ENCODE measurements around the gene PLD6. TPM values are rescaled to one million over a fixed set of nuclear protein-coding genes. Genes with fewer than 3 reads are reported as not detected.

Gene PLD6
- total RNA-seq, 4 donors from 2014 or later, result 1.6 to 3.5 TPM; not detected in 2

DNA sequence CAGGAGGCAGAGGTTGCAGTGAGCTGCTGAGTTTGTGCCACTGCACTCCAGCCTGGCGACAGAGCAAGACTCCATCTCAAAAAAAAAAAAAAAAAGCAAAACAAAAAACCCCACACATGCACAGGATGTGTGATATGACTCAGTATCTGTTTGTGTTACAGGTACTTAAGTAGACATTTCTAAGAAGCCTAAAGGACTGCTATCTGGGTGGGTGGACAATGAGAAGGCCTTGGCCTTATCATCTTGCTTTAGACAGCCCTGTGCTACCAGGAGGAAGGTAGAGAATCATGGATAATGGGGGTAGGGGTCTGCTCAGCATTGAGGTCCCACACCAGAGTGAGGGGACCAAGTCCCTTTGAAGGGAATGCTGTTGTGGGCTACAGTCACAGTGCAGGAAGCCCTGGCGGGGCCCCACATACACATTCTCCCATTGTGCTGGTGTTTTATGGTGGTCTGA lies 26.7 kb downstream of the PLD6 start:
- no peak for DNase-seq
- no peaks in the 10 kb centered on the region for H3K27me3 ChIP-seq
- H3K36me3 ChIP-seq, result peaks cover 0 to 96% (median 0%) of the 10 kb centered on the region in 3 donors
- TF ChIP-seq, protein P1, sequence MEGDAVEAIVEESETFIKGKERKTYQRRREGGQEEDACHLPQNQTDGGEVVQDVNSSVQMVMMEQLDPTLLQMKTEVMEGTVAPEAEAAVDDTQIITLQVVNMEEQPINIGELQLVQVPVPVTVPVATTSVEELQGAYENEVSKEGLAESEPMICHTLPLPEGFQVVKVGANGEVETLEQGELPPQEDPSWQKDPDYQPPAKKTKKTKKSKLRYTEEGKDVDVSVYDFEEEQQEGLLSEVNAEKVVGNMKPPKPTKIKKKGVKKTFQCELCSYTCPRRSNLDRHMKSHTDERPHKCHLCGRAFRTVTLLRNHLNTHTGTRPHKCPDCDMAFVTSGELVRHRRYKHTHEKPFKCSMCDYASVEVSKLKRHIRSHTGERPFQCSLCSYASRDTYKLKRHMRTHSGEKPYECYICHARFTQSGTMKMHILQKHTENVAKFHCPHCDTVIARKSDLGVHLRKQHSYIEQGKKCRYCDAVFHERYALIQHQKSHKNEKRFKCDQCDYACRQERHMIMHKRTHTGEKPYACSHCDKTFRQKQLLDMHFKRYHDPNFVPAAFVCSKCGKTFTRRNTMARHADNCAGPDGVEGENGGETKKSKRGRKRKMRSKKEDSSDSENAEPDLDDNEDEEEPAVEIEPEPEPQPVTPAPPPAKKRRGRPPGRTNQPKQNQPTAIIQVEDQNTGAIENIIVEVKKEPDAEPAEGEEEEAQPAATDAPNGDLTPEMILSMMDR (IDR thresholded peaks at IDR 0.05), result no peak
- TF ChIP-seq POLR2A (IDR thresholded peaks at IDR 0.05), result no peak
- peak overlapping the region; percentile 10 to 55 (median 49) for H3K27ac ChIP-seq
- H3K4me3 ChIP-seq, result no peak overlapping the region
- H3K9me3 ChIP-seq, result no peaks in the 10 kb centered on the region
- H3K4me1 ChIP-seq, result peaks cover 0 to 17% (median 4%) of the 10 kb centered on the region in 4 donors

DNA sequence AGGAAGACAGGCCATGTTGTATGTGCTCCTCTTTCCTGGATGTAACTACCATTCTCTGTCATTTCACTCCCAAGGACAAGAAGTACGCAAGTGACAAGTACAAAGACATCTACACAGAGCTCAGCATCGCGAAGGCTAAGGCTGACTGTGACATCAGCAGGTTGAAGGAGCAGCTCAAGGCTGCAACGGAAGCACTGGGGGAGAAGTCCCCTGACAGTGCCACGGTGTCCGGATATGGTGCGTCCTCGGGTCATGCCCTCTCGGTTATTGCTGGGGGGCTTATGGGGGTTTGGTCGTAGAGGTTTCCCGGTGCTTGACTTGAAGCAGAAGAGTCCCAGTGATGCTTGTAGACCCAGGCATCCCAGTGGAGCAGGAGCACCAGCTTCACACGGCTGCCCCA lies 29.0 kb downstream of the PLD6 start:
- Histone ChIP-seq H3K9me3 (no peaks in the 10 kb centered on the region), H3K4me1 (peaks cover 0 to 14% (median under 1%) of the 10 kb centered on the region in 4 donors), H3K4me3 (no peak overlapping the region), H3K27me3 (no peaks in the 10 kb centered on the region), H3K36me3 (peaks cover 0 to 99% (median 0%) of the 10 kb centered on the region in 3 donors), H3K27ac (peak overlapping the region in 1 of 4 donors; percentile 4)
- DNase-seq, result no peak
- no peak for TF ChIP-seq POLR2A (IDR thresholded peaks at IDR 0.05)
- TF ChIP-seq, protein P1 (IDR thresholded peaks at IDR 0.05), result no peak

DNA sequence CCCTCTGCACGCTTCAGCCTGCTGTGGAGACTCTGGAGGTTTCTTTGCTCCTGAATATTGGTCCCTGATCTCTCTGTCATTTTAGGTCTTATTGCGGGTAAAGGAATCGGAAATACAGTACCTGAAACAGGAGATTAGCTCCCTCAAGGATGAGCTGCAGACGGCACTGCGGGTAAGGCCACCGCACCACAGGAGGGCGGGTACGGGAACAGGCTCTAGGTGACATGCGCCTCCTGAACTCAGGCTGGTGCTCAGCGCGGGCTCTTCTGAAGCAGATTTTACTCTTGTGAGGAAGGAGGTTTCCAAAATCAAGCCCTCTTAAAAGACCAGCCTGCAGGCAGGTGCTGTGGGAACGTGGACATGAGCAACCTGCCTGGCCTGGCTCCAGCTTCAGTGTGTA lies 29.8 kb downstream of the PLD6 start:
- Histone ChIP-seq H3K4me1 (peaks cover 0 to 5% (median 0%) of the 10 kb centered on the region in 4 donors), H3K36me3 (peaks cover 0 to 96% (median 0%) of the 10 kb centered on the region in 3 donors)

GRCh38 chr17:17175917-17176316 lies 30.2 kb downstream of the PLD6 start:
- TF ChIP-seq POLR2A (IDR thresholded peaks at IDR 0.05), result no peak
- TF ChIP-seq, protein P1 (IDR thresholded peaks at IDR 0.05), result no peak
- H3K27ac ChIP-seq, result peak overlapping the region in 1 of 4 donors; percentile 46
- DNase-seq, result peak in 2 of 3 donors; percentile 62 to 69
- H3K4me3 ChIP-seq, result no peak overlapping the region
- no peaks in the 10 kb centered on the region for H3K27me3 ChIP-seq
- peaks cover 0 to 4% (median 0%) of the 10 kb centered on the region in 4 donors for H3K4me1 ChIP-seq
- peaks cover 0 to 97% (median 0%) of the 10 kb centered on the region in 3 donors for H3K36me3 ChIP-seq
- H3K9me3 ChIP-seq, result no peaks in the 10 kb centered on the region

More for the DNA sequence above, 29.8 kb downstream of the PLD6 start:
- TF ChIP-seq POLR2A (IDR thresholded peaks at IDR 0.05), result no peak
- TF ChIP-seq, protein P1 (IDR thresholded peaks at IDR 0.05), result no peak
- Histone ChIP-seq H3K27me3 (no peaks in the 10 kb centered on the region), H3K4me3 (no peak overlapping the region), H3K9me3 (no peaks in the 10 kb centered on the region), H3K27ac (peak overlapping the region in 3 of 4 donors; percentile 4 to 46 (median 46))
- DNase-seq, result no peak

DNA sequence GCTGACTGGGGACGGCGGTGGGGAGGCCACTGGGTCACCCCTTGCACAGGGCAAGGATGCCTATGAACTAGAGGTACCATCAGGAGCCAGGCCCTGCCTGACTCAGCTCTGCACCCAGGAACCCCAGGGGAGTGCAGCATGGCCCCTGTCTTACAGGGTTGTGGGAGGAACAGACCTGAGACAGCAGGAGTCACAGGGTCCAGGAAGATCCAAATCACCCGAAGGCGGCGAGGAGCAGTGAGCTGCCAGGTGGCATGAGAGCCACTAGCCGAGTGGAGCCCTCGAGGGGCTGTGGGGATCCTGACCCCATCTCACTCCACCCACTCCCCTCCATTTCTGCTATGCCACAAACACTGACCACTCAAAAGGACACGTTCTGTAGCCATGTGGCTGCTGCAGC lies 30.8 kb downstream of the PLD6 start:
- Histone ChIP-seq H3K4me3 (no peak overlapping the region), H3K27ac (peak overlapping the region in 1 of 4 donors; percentile 46), H3K4me1 (peaks cover 0 to 4% (median 0%) of the 10 kb centered on the region in 4 donors), H3K36me3 (peaks cover 0 to 96% (median 0%) of the 10 kb centered on the region in 3 donors), H3K27me3 (no peaks in the 10 kb centered on the region), H3K9me3 (no peaks in the 10 kb centered on the region)
- TF ChIP-seq POLR2A (IDR thresholded peaks at IDR 0.05), result no peak
- TF ChIP-seq, protein P1 (IDR thresholded peaks at IDR 0.05), result no peak
- DNase-seq, result no peak

Measured in Peyer's patch (tissue), 4 donors.